Measurements from ENCODE around the gene RAB11FIP2.

The RAB11FIP2 gene

GRCh38 chr10:118017850-118018249 lies 28.9 kb downstream of the RAB11FIP2 start:
- Histone ChIP-seq H3K27ac (no peak overlapping the region), H3K4me3 (ENCODE audit: low read depth, low read length) (no peak overlapping the region), H3K9me3 (ENCODE audit: control insufficient read depth, low read length) (no peaks in the 10 kb centered on the region), H3K4me2 (ENCODE audit: low read length) (no peak overlapping the region), H3K27me3 (ENCODE audit: control insufficient read depth, insufficient read depth, low read length) (no peaks in the 10 kb centered on the region), H3K79me2 (no peaks in the 10 kb centered on the region), H3K36me3 (ENCODE audit: control insufficient read depth, insufficient read depth, low read length) (no peaks in the 10 kb centered on the region), H2AFZ (no peak overlapping the region), H3K9ac (no peak overlapping the region), H3K4me1 (no peaks in the 10 kb centered on the region)
- no peak for TF ChIP-seq CTCF (IDR thresholded peaks at IDR 0.05)

GRCh38 chr10:118017071-118017740 lies 29.5 kb downstream of the RAB11FIP2 start:
- Histone ChIP-seq H2AFZ (no peak overlapping the region), H3K4me2 (ENCODE audit: low read length) (no peak overlapping the region), H3K36me3 (ENCODE audit: control insufficient read depth, insufficient read depth, low read length) (no peaks in the 10 kb centered on the region), H3K9ac (no peak overlapping the region), H3K9me3 (ENCODE audit: control insufficient read depth, low read length) (no peaks in the 10 kb centered on the region), H3K27me3 (ENCODE audit: control insufficient read depth, insufficient read depth, low read length) (no peaks in the 10 kb centered on the region), H3K27ac (no peak overlapping the region), H3K4me3 (ENCODE audit: low read depth, low read length) (no peak overlapping the region), H3K79me2 (no peaks in the 10 kb centered on the region), H3K4me1 (no peaks in the 10 kb centered on the region)
- TF ChIP-seq CTCF (IDR thresholded peaks at IDR 0.05) = no peak

- Histone ChIP-seq H3K4me2 (ENCODE audit: low read length) (no peak overlapping the region), H3K36me3 (ENCODE audit: control insufficient read depth, insufficient read depth, low read length) (no peaks in the 10 kb centered on the region), H3K79me2 (no peaks in the 10 kb centered on the region), H3K27me3 (ENCODE audit: control insufficient read depth, insufficient read depth, low read length) (no peaks in the 10 kb centered on the region), H3K9ac (no peak overlapping the region), H3K9me3 (ENCODE audit: control insufficient read depth, low read length) (no peaks in the 10 kb centered on the region), H2AFZ (no peak overlapping the region), H3K4me1 (no peaks in the 10 kb centered on the region), H3K4me3 (ENCODE audit: low read depth, low read length) (no peak overlapping the region), H3K27ac (no peak overlapping the region)
- no peak for TF ChIP-seq CTCF (IDR thresholded peaks at IDR 0.05)
Measured at GRCh38 chr10:118012952-118013525, 33.7 kb downstream of the RAB11FIP2 start.

- Histone ChIP-seq H3K79me2 (no peaks in the 10 kb centered on the region), H3K4me1 (no peaks in the 10 kb centered on the region), H3K9me3 (ENCODE audit: control insufficient read depth, low read length) (no peaks in the 10 kb centered on the region), H3K36me3 (ENCODE audit: control insufficient read depth, insufficient read depth, low read length) (no peaks in the 10 kb centered on the region), H3K4me2 (ENCODE audit: low read length) (no peak overlapping the region), H3K9ac (no peak overlapping the region), H3K27ac (no peak overlapping the region), H2AFZ (no peak overlapping the region), H3K27me3 (ENCODE audit: control insufficient read depth, insufficient read depth, low read length) (no peaks in the 10 kb centered on the region), H3K4me3 (ENCODE audit: low read depth, low read length) (no peak overlapping the region)
- TF ChIP-seq CTCF (IDR thresholded peaks at IDR 0.05) = no peak
Measured at GRCh38 chr10:118007773-118008172, 39.0 kb downstream of the RAB11FIP2 start.

GRCh38 chr10:118003126-118003525 lies 43.6 kb downstream of the RAB11FIP2 start:
- H3K4me3 ChIP-seq (ENCODE audit: low read depth, low read length) = no peak overlapping the region
- no peak overlapping the region for H3K27ac ChIP-seq
- no peaks in the 10 kb centered on the region for H3K27me3 ChIP-seq (ENCODE audit: control insufficient read depth, insufficient read depth, low read length)
- H3K79me2 ChIP-seq = no peaks in the 10 kb centered on the region
- no peaks in the 10 kb centered on the region for H3K9me3 ChIP-seq (ENCODE audit: control insufficient read depth, low read length)
- no peak for TF ChIP-seq CTCF (IDR thresholded peaks at IDR 0.05)
- H2AFZ ChIP-seq = no peak overlapping the region
- no peaks in the 10 kb centered on the region for H3K4me1 ChIP-seq
- H3K36me3 ChIP-seq (ENCODE audit: control insufficient read depth, insufficient read depth, low read length) = no peaks in the 10 kb centered on the region
- no peak overlapping the region for H3K4me2 ChIP-seq (ENCODE audit: low read length)
- no peak overlapping the region for H3K9ac ChIP-seq

All from parathyroid adenoma (tissue), 2 donors.